HCT116 (cell line): Measurements from ENCODE around the gene MSMP. TPM values are rescaled to one million over a fixed set of nuclear protein-coding genes. Genes with fewer than 3 reads are reported as not detected.
A peak's percentile ranks its signal among the peaks of the same experiment; 100 is the strongest.

Experiments
- ATAC-seq: fragments of 200-7000 bp; cut with Tn5 transposase; 2 replicates; pipeline ENCODE4 v1.9.1; 2020; ENCODE audit warnings: mild to moderate bottlenecking, moderate library complexity
- BruUV-seq: library from RNA; stranded (reverse); fragments of 400-500 nt; replicated peaks from 2 replicates; lab custom pipeline; 2021; lab: Mats Ljungman, UMichigan
- CTCF ChIA-PET: fragments of 300-600 bp; sonication (Branson Sonifier 250); formaldehyde crosslinking; loops from one replicate; lab custom pipeline; 2021; ENCODE audit warnings: antibody characterized with exemption; lab: Charles Lee
- POLR2A ChIA-PET: fragments of 300-600, 350-600 bp; sonication (Branson Sonifier 250); formaldehyde crosslinking; loops from one replicate; lab custom pipeline; 2021; ENCODE audit warnings: antibody characterized with exemption; lab: Charles Lee
- RAD21 ChIA-PET, 2 experiments: fragments of 300-600 bp; sonication (Branson Sonifier 250); formaldehyde crosslinking; loops; one replicate each; lab custom pipeline; 2023; ENCODE audit warnings: low total read pairs in 2 of 2; ENCODE audit not compliant: uncharacterized antibody in 2 of 2, unreplicated experiment in 2 of 2, low non-redundant PET in 1 of 2; lab: Charles Lee
- DNase-seq: peaks from one replicate; pipeline ENCODE4 v3.0.0-alpha.2; 2010; ENCODE audit warnings: low read depth, low spot score
- H2AFZ ChIP-seq: fragments of 200-600 bp; shearing (Covaris generic), sonication (generic); 2 replicates; pipeline ENCODE4 v1.6.1; 2017; ENCODE audit warnings: low read depth, mixed run types, mixed read lengths, antibody characterized with exemption, low read length; ENCODE audit not compliant: poor library complexity, severe bottlenecking
- H3K27ac ChIP-seq: 2 replicates; pipeline ENCODE4 v1.5.1; 2012; ENCODE audit warnings: low read depth, low read length
- H3K27me3 ChIP-seq: fragments of 200-600 bp; sonication (generic); 2 replicates; pipeline ENCODE4 v1.6.1; 2016; ENCODE audit warnings: mixed run types, low read length, mixed read lengths; ENCODE audit not compliant: insufficient read depth
- H3K36me3 ChIP-seq, 2 experiments: fragments of 200-500 bp in 1 of 2; fragments of 200-600 bp in 1 of 2; sonication (Bioruptor generic) in 1 of 2; sonication (generic) in 1 of 2; 2 replicates each; pipeline versions ENCODE4 v1.5.1 to v1.6.1; 2014 to 2016; ENCODE audit warnings: low read length in 2 of 2, inconsistent platforms in 1 of 2, mixed read lengths in 1 of 2, mixed run types in 1 of 2; ENCODE audit not compliant: insufficient read depth in 2 of 2, control insufficient read depth in 1 of 2
- H3K4me1 ChIP-seq, 2 experiments: fragments of 200-600 bp in 1 of 2; sonication (generic) in 1 of 2; 2 replicates each; pipeline versions ENCODE4 v1.5.1 to v1.6.1; 2012 to 2017; ENCODE audit warnings: low read length in 2 of 2, inconsistent platforms in 1 of 2, mild to moderate bottlenecking in 1 of 2, mixed read lengths in 1 of 2, mixed run types in 1 of 2, moderate library complexity in 1 of 2; ENCODE audit not compliant: insufficient read depth in 2 of 2, control insufficient read depth in 1 of 2
- H3K4me2 ChIP-seq: fragments of 200-600 bp; sonication (generic); 2 replicates; pipeline ENCODE4 v1.6.1; 2017; ENCODE audit warnings: mixed run types, low read length, mixed read lengths
- H3K4me3 ChIP-seq, 2 experiments: fragments of 200-600 bp in 1 of 2; sonication (generic) in 1 of 2; replicated peaks in 1 of 2; 2 replicates each; pipeline ENCODE4 v1.5.1; 2011 to 2016; ENCODE audit warnings: low read length in 2 of 2, control low read depth in 1 of 2, low read depth in 1 of 2, mild to moderate bottlenecking in 1 of 2, mixed read lengths in 1 of 2, mixed run types in 1 of 2
- H3K79me2 ChIP-seq: fragments of 200-600 bp; sonication (generic); 2 replicates; pipeline ENCODE4 v1.6.1; 2017; ENCODE audit warnings: mild to moderate bottlenecking, mixed run types, low read length, moderate library complexity, mixed read lengths; ENCODE audit not compliant: insufficient read depth
- H3K9ac ChIP-seq: fragments of 200-600 bp; sonication (generic); 2 replicates; pipeline ENCODE4 v1.6.1; 2016; ENCODE audit warnings: low read length, mixed read lengths
- H3K9me2 ChIP-seq: fragments of 200-600 bp; sonication (generic), shearing (Covaris generic); 2 replicates; pipeline ENCODE4 v1.6.1; 2017; ENCODE audit warnings: mixed run types, mild to moderate bottlenecking, moderate library complexity; ENCODE audit not compliant: insufficient read depth
- H3K9me3 ChIP-seq, 2 experiments: fragments of 200-500 bp in 1 of 2; fragments of 200-600 bp in 1 of 2; sonication (Bioruptor generic) in 1 of 2; sonication (generic) in 1 of 2; 2 replicates each; pipeline ENCODE4 v1.6.1; 2014 to 2017; ENCODE audit warnings: low read length in 2 of 2, mixed read lengths in 2 of 2, inconsistent platforms in 1 of 2, low read depth in 1 of 2, mild to moderate bottlenecking in 1 of 2, mixed run types in 1 of 2, moderate library complexity in 1 of 2; ENCODE audit not compliant: control insufficient read depth in 1 of 2, insufficient read depth in 1 of 2
- H4K20me1 ChIP-seq: fragments of 200-600 bp; sonication (generic), shearing (Covaris generic); 2 replicates; pipeline ENCODE4 v1.6.1; 2017; ENCODE audit warnings: mixed run types, mild to moderate bottlenecking, moderate library complexity; ENCODE audit not compliant: insufficient read depth
- CTCF ChIP-seq, 3 experiments: fragments of 200-600 bp in 1 of 3; sonication (generic) in 1 of 3; IDR thresholded peaks in 2 of 3; conservative IDR thresholded peaks in 1 of 3; 2 replicates each; pipeline ENCODE4 v1.5.1; 2012 to 2017; ENCODE audit warnings: low read depth in 2 of 3, low read length in 2 of 3, antibody characterized with exemption in 1 of 3, borderline replicate concordance in 1 of 3, control low read depth in 1 of 3, mild to moderate bottlenecking in 1 of 3, mixed read lengths in 1 of 3, mixed run types in 1 of 3, moderate library complexity in 1 of 3; ENCODE audit not compliant: insufficient read depth in 1 of 3
- ELF1 ChIP-seq: IDR thresholded peaks from 2 replicates; pipeline ENCODE4 v1.6.1; 2012; ENCODE audit warnings: low read depth, borderline replicate concordance
- EZH2 ChIP-seq: fragments of 200-600 bp; sonication (generic); IDR thresholded peaks from 2 replicates; pipeline ENCODE4 v1.6.1; 2017; ENCODE audit warnings: antibody characterized with exemption, mixed run types
- FOSL1 ChIP-seq: IDR thresholded peaks from 2 replicates; pipeline ENCODE4 v1.6.1; 2012; ENCODE audit warnings: low read depth
- JUND ChIP-seq: IDR thresholded peaks from 2 replicates; pipeline ENCODE4 v1.6.1; 2012
- POLR2A ChIP-seq: IDR thresholded peaks from 2 replicates; pipeline ENCODE4 v1.7.0; 2011; ENCODE audit warnings: borderline replicate concordance; ENCODE audit not compliant: insufficient read depth, insufficient read length; ENCODE audit errors: extremely low read depth
- SIN3A ChIP-seq: IDR thresholded peaks from 2 replicates; pipeline ENCODE4 v1.6.1; 2012; ENCODE audit warnings: low read depth
- YY1 ChIP-seq: IDR thresholded peaks from 2 replicates; pipeline ENCODE4 v1.6.1; 2011; ENCODE audit warnings: low read length, low read depth, moderate library complexity, mild to moderate bottlenecking; ENCODE audit not compliant: insufficient replicate concordance; ENCODE audit errors: extremely low read depth
- intact Hi-C: fragments of 100-400 bp; cut with micrococcal nuclease; formaldehyde crosslinking; loops from 2 replicates; pipeline ENCODE4 v1.10.0; 2022
- total RNA-seq: library from RNA; stranded (reverse); gene quantifications from one replicate; pipeline ENCODE4 v1.2.1, GENCODE V29; 2021; ENCODE audit not compliant: unreplicated experiment

MSMP gene
- total RNA-seq, 1 experiment from 2014 or later, result 1.2 TPM

GRCh38 chr9:35732800-35733541, 21.1 kb downstream of the MSMP start:
- TF ChIP-seq YY1 (no peak), JUND (no peak), CTCF (IDR thresholded peaks at IDR 0.05 in 2 of 3, conservative IDR thresholded peaks at IDR 0.05 in 1 of 3; ENCODE audit: borderline replicate concordance in 1 of 3, insufficient read depth in 1 of 3, low read depth in 2 of 3, low read length in 2 of 3) (peak in 1 of 3 experiments; percentile 27; a peak in 2 of 6 replicates), FOSL1 (no peak), ELF1 (no peak), POLR2A (no peak), SIN3A (no peak), EZH2 (no peak)
- TF ChIP-seq, all 23 proteins: peak for 1
- H3K27ac ChIP-seq, result peak overlapping the region; percentile 90
- ATAC-seq (peak; percentile 24), DNase-seq (peak; percentile 79)
- H3K9ac ChIP-seq, result peak overlapping the region; percentile 83
- TSS peak; percentile 78 for BruUV-seq
- H3K36me3 ChIP-seq, result peaks cover 19 to 23% of the 10 kb centered on the region in 2 experiments; a peak in 3 of 4 replicates
- RAD21 ChIA-PET, result no interaction called here
- POLR2A ChIA-PET, result interaction anchor here (1.0 to 2.6 kb wide), 9 partner anchors 16 to 214 kb away, joined by 3 to 23 read pairs (median 5); partner anchors contain the start of genes ARHGEF39, CCDC107, GBA2 and RGP1
- peaks cover 53% of the 10 kb centered on the region for H3K79me2 ChIP-seq
- intact Hi-C loops, result loop anchor here (1.0 kb wide), 2 partner anchors 16 to 76 kb away; partner anchors contain the start of genes GBA2 and RGP1
- peak overlapping the region; percentile 81 for H3K4me2 ChIP-seq
- H3K9me3 ChIP-seq, result no peaks in the 10 kb centered on the region
- H4K20me1 ChIP-seq, result no peaks in the 10 kb centered on the region
- H3K27me3 ChIP-seq, result no peaks in the 10 kb centered on the region
- H3K9me2 ChIP-seq, result no peaks in the 10 kb centered on the region
- H3K4me1 ChIP-seq, result peaks cover 22 to 37% of the 10 kb centered on the region in 2 experiments
- CTCF ChIA-PET, result interaction anchor here (0.8 to 4.0 kb wide), 15 partner anchors 9 to 179 kb away, joined by 3 to 21 read pairs (median 6); partner anchors contain the start of genes ARHGEF39, CCDC107, GBA2 and RGP1
- peak overlapping the region; percentile 92 to 94 for H3K4me3 ChIP-seq
- H2AFZ ChIP-seq, result peak overlapping the region; percentile 7
